ENCODE data around the gene CNTNAP4.

The CNTNAP4 gene

DNA sequence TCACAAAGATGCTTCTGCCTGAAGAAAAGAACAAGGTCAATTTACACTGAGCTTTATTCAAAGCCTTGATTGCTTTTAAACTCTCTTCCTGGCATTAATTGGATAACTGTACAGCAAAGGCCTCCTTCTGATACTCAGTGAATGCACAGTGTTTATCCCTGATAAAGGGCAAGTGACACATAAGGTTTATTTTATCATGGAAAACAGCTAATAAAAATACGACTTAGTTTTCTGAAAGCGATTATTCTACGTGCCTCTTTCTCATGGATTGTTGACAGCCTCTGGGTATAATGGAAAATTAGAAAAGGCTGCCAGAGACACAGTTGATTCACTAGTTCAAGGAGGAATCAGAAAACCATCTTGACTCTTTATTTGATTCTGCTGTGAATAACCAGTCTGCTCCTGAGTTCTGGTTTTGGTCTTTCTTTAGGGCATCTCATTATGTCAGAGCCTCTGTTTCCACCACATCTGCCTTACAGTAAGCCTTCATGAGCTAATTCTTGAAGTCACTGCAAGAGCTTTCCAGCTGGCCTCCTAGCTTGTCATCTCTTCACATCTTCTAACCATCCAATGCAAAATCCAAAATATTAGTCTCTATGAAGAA is 212.9 kb downstream of the CNTNAP4 start:
- no peak for ATAC-seq
- TF ChIP-seq ZC3H10 (CRISPR knock-in tag; IDR thresholded peaks at IDR 0.05) (no peak), ISL1 (CRISPR knock-in tag; IDR thresholded peaks at IDR 0.05) (no peak), ESRRG (CRISPR knock-in tag; IDR thresholded peaks at IDR 0.05) (no peak), TOX (CRISPR knock-in tag; IDR thresholded peaks at IDR 0.05; ENCODE audit: borderline replicate concordance) (no peak), ZFP30 (CRISPR knock-in tag; IDR thresholded peaks at IDR 0.05) (no peak), GLIS3 (CRISPR knock-in tag; IDR thresholded peaks at IDR 0.05) (no peak), ZFP3 (CRISPR knock-in tag; IDR thresholded peaks at IDR 0.05) (no peak), PPARA (CRISPR knock-in tag; IDR thresholded peaks at IDR 0.05; ENCODE audit: borderline replicate concordance) (no peak), CSDC2 (CRISPR knock-in tag; IDR thresholded peaks at IDR 0.05) (no peak), ZNF565 (CRISPR knock-in tag; conservative IDR thresholded peaks at IDR 0.05; ENCODE audit: low read depth) (no peak), SNAI2 (CRISPR knock-in tag; IDR thresholded peaks at IDR 0.05) (no peak), ARNTL (CRISPR knock-in tag; IDR thresholded peaks at IDR 0.05; ENCODE audit: borderline replicate concordance, low read depth) (no peak), TCF4 (CRISPR knock-in tag; IDR thresholded peaks at IDR 0.05; ENCODE audit: borderline replicate concordance) (no peak), RARB (CRISPR knock-in tag; IDR thresholded peaks at IDR 0.05) (no peak), ZNF70 (CRISPR knock-in tag; IDR thresholded peaks at IDR 0.05) (no peak)
- TF ChIP-seq, protein P1, sequence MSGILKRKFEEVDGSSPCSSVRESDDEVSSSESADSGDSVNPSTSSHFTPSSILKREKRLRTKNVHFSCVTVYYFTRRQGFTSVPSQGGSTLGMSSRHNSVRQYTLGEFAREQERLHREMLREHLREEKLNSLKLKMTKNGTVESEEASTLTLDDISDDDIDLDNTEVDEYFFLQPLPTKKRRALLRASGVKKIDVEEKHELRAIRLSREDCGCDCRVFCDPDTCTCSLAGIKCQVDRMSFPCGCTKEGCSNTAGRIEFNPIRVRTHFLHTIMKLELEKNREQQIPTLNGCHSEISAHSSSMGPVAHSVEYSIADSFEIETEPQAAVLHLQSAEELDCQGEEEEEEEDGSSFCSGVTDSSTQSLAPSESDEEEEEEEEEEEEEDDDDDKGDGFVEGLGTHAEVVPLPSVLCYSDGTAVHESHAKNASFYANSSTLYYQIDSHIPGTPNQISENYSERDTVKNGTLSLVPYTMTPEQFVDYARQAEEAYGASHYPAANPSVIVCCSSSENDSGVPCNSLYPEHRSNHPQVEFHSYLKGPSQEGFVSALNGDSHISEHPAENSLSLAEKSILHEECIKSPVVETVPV (CRISPR knock-in tag; IDR thresholded peaks at IDR 0.05) = no peak
- TF ChIP-seq, protein P2, sequence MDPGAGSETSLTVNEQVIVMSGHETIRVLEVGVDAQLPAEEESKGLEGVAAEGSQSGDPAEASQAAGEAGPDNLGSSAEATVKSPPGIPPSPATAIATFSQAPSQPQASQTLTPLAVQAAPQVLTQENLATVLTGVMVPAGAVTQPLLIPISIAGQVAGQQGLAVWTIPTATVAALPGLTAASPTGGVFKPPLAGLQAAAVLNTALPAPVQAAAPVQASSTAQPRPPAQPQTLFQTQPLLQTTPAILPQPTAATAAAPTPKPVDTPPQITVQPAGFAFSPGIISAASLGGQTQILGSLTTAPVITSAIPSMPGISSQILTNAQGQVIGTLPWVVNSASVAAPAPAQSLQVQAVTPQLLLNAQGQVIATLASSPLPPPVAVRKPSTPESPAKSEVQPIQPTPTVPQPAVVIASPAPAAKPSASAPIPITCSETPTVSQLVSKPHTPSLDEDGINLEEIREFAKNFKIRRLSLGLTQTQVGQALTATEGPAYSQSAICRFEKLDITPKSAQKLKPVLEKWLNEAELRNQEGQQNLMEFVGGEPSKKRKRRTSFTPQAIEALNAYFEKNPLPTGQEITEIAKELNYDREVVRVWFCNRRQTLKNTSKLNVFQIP (CRISPR knock-in tag; IDR thresholded peaks at IDR 0.05; ENCODE audit: borderline replicate concordance, low read depth) = no peak
- TF ChIP-seq, protein P3, sequence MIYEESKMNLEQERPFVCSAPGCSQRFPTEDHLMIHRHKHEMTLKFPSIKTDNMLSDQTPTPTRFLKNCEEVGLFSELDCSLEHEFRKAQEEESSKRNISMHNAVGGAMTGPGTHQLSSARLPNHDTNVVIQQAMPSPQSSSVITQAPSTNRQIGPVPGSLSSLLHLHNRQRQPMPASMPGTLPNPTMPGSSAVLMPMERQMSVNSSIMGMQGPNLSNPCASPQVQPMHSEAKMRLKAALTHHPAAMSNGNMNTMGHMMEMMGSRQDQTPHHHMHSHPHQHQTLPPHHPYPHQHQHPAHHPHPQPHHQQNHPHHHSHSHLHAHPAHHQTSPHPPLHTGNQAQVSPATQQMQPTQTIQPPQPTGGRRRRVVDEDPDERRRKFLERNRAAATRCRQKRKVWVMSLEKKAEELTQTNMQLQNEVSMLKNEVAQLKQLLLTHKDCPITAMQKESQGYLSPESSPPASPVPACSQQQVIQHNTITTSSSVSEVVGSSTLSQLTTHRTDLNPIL (CRISPR knock-in tag; IDR thresholded peaks at IDR 0.05; ENCODE audit: low read depth) = no peak

DNA sequence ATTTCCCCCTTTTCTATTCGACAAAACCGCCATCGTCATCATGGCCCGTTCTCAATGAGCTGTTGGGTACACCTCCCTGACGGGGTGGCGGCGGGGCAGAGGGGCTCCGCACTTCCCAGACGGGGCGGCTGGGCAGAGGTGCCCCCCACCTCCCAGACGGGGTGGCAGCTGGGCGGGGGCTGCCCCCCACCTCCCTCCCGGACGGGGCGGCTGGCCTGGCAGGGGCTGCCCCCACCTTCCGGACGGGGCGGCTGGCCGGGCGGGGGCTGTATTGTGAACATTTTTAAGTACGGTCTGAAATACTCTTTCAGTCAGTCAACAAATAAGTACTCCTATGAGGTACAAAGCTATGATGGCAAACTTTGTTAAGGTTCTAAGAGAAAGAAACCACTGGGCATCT is 222.8 kb downstream of the CNTNAP4 start:
- no peak for ATAC-seq
- TF ChIP-seq, protein P4, sequence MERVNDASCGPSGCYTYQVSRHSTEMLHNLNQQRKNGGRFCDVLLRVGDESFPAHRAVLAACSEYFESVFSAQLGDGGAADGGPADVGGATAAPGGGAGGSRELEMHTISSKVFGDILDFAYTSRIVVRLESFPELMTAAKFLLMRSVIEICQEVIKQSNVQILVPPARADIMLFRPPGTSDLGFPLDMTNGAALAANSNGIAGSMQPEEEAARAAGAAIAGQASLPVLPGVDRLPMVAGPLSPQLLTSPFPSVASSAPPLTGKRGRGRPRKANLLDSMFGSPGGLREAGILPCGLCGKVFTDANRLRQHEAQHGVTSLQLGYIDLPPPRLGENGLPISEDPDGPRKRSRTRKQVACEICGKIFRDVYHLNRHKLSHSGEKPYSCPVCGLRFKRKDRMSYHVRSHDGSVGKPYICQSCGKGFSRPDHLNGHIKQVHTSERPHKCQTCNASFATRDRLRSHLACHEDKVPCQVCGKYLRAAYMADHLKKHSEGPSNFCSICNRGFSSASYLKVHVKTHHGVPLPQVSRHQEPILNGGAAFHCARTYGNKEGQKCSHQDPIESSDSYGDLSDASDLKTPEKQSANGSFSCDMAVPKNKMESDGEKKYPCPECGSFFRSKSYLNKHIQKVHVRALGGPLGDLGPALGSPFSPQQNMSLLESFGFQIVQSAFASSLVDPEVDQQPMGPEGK (CRISPR knock-in tag; IDR thresholded peaks at IDR 0.05; ENCODE audit: borderline replicate concordance) = no peak
- TF ChIP-seq ARNTL (CRISPR knock-in tag; IDR thresholded peaks at IDR 0.05; ENCODE audit: borderline replicate concordance, low read depth) (no peak), PPARA (CRISPR knock-in tag; IDR thresholded peaks at IDR 0.05; ENCODE audit: borderline replicate concordance) (no peak), OSR1 (CRISPR knock-in tag; IDR thresholded peaks at IDR 0.05) (no peak), SNAI2 (CRISPR knock-in tag; IDR thresholded peaks at IDR 0.05) (no peak), TCF4 (CRISPR knock-in tag; IDR thresholded peaks at IDR 0.05; ENCODE audit: borderline replicate concordance) (no peak)

GRCh38 chr16:76502063-76502462 is 224.9 kb downstream of the CNTNAP4 start:
- ATAC-seq = no peak
- TF ChIP-seq ESRRG (CRISPR knock-in tag; IDR thresholded peaks at IDR 0.05) = no peak
- no peak for TF ChIP-seq RARB (CRISPR knock-in tag; IDR thresholded peaks at IDR 0.05)
- TF ChIP-seq, protein P5, sequence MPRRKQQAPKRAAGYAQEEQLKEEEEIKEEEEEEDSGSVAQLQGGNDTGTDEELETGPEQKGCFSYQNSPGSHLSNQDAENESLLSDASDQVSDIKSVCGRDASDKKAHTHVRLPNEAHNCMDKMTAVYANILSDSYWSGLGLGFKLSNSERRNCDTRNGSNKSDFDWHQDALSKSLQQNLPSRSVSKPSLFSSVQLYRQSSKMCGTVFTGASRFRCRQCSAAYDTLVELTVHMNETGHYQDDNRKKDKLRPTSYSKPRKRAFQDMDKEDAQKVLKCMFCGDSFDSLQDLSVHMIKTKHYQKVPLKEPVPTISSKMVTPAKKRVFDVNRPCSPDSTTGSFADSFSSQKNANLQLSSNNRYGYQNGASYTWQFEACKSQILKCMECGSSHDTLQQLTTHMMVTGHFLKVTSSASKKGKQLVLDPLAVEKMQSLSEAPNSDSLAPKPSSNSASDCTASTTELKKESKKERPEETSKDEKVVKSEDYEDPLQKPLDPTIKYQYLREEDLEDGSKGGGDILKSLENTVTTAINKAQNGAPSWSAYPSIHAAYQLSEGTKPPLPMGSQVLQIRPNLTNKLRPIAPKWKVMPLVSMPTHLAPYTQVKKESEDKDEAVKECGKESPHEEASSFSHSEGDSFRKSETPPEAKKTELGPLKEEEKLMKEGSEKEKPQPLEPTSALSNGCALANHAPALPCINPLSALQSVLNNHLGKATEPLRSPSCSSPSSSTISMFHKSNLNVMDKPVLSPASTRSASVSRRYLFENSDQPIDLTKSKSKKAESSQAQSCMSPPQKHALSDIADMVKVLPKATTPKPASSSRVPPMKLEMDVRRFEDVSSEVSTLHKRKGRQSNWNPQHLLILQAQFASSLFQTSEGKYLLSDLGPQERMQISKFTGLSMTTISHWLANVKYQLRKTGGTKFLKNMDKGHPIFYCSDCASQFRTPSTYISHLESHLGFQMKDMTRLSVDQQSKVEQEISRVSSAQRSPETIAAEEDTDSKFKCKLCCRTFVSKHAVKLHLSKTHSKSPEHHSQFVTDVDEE (CRISPR knock-in tag; IDR thresholded peaks at IDR 0.05) = no peak
- TF ChIP-seq, protein P1 (CRISPR knock-in tag; IDR thresholded peaks at IDR 0.05) = no peak
- TF ChIP-seq ISL1 (CRISPR knock-in tag; IDR thresholded peaks at IDR 0.05) = no peak
- no peak for TF ChIP-seq ZFP30 (CRISPR knock-in tag; IDR thresholded peaks at IDR 0.05)
- TF ChIP-seq, protein P2 (CRISPR knock-in tag; IDR thresholded peaks at IDR 0.05; ENCODE audit: borderline replicate concordance, low read depth) = no peak

Data from SK-N-SH treated with all-trans-retinoic acid at 6 μM for 48 hours (cell line).